HG03139 (cell line): Measurements from ENCODE around the gene GH2.
"Not testable (repeated sequence)": the region's sequence is repeated elsewhere in the genome, so short reads cannot be mapped to it uniquely, and the experiment has no call there.

Experiments
- ATAC-seq: cut with Tn5 transposase; IDR thresholded peaks from one replicate; pipeline ENCODE4 v1.9.1; 2021; ENCODE audit not compliant: unreplicated experiment

GH2 gene

DNA sequence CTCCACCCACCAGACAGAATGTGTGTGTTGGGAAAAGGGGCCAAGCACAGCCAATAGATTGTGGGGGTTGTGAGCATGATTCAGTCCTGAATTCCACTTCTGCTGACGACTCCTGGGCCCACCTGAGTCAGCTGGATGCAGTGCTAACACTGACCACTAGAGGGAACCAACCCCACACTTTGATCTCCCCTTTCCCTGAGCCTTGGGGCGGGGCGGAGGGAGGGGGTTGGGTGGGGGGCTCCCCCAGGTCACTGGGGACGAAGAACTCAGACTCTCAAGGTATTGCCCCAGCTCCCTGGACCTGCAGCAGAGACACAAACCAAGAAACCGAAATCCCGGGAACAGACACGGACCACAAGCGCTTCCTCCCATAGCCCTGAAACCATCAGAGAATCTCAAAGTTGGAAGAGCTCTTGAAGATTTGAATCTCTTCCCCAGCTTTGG is 29.9 kb upstream of the GH2 start:
- no peak for ATAC-seq

DNA sequence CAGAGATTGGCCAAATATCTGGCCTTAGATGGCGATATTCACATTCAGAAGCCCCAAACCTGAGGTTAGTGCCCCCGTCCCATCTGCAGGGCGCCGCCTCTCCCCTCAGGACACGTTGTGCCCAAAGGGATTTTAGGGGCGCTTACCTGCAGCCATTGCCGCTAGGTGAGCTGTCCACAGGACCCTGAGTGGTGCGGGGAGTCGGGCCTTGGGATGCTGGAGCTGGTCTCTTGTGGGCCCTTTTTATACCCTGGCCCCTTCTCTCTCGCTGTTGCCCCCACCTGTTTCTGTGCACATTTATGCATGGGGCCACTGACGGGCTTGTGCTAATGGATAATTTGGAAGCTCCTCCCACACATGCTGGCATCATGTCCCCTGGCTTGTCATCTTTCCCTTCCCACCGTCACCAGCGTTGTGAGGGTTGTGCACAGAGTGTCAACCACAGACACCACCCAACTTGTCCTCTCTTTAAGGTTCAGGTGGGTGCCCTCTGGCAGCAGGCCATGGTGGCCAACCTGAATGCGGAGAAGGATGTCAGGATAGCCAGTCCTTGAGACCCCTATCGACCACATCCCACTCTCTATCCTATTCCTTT is 29.4 kb upstream of the GH2 start, which contains the start of gene CSHL1:
TSS of gene CSHL1 (minus strand) at position 218 of the 595 bp plus-strand sequence. CDS start at position 156, 62 bp downstream.
- no peak for ATAC-seq

DNA sequence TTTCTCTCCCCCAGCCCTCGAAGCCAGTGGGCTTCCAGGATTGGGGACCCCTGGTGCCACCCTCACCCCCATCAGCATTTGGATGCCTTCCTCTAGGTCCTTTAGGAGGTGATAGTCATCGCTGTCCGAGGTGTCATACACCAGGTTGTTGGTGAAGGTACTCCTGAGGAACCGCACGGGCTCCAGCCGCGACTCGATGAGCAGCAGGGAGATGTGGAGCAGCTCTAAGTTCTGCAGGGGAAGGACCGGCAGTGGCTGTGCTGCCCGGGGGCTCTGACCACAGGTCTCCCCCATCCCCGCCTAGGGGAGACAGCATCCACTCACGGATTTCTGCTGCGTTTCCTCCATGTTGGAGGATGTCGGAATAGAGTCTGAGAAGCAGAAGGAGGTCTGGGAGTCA is 28.4 kb upstream of the GH2 start:
- no peak for ATAC-seq

GRCh38 chr17:63909586-63909985 is 27.8 kb upstream of the GH2 start:
- ATAC-seq, result not testable (repeated sequence)

DNA sequence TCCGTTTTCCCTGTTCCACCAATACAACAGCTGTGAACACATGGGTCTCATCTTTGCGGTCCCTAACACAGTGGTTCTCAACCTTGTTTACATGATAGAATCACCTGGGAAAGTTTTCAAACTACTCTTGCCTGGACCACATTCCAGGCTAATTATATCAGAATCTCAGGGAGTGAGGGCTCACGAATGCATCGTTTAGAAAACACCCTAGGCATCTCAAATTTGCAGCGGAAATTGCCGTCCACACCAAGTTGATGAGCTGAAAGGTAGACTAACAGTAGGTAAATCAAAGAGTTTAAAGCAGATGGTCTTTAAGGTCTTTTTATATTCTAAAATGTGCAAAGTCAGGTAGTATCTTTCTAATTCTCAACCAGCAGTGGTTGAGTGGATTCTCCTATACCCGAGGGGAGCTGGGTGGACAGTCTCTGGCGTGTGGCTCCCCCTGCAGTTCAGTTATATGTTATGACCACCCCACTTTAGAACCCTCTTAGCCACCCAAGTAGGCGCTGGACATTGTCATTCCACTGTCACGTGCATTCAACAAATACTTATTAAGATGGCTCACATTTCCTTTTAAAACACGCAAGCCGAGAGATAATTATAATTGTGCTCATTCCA is 25.5 kb upstream of the GH2 start:
- not testable (repeated sequence) for ATAC-seq

DNA sequence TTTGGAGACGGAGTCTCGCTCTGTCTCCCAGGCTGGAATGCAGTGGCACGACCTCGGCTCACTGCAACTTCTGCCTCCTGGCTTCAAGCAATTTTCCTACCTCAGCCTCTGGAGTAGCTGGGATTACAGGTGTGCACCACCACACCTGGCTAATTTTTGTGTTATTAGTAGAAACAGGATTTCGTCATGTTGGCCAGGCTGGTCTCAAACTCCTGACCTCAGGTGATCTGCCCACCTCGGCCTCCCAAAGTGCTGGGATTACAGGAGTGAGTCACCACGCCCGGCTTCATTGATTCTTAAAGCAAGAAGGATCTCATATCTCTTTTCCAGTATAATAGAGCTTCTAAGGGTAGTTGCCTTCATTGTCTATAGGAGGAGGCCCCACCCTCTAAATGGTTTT is 23.1 kb upstream of the GH2 start:
- not testable (repeated sequence) for ATAC-seq

DNA sequence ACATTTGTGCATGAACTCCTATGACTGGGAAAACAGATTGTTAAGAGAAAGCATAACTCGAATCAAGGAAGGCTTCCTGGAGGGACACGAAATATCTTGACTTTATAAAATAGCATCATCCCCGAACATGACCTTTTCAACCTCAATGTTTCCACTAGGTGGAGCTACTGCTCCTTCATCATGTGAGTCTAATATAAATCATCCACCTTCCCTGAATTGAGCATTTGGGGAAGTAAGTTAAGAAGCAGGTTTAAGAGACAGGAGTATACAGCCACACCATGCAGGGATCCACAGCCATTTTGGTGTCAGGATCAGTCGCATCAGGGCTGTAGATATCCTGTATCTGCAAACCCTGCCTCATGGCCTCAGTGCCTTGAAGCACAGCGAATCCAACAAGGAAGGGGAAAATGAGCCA is 22.1 kb upstream of the GH2 start:
- ATAC-seq, result not testable (repeated sequence)

DNA sequence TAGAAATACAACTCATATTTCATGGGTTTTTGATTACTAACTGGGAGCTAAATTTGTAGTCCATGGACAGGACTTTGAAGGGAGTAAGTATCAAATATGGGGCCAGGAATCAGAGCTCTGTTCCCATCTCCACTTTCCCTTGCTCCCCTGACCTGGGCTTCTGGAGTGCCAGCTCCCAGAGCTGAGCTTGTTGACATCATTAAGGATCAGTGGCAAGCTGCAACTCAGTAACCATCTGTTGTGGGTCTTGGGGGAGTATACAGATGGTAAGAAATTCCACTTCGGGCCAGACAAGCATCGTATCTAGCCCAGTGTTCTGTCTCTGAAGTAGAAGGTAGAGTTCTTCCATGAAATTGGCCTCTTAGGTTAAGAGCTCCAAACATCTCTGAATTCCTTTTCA is 20.2 kb upstream of the GH2 start:
- not testable (repeated sequence) for ATAC-seq

DNA sequence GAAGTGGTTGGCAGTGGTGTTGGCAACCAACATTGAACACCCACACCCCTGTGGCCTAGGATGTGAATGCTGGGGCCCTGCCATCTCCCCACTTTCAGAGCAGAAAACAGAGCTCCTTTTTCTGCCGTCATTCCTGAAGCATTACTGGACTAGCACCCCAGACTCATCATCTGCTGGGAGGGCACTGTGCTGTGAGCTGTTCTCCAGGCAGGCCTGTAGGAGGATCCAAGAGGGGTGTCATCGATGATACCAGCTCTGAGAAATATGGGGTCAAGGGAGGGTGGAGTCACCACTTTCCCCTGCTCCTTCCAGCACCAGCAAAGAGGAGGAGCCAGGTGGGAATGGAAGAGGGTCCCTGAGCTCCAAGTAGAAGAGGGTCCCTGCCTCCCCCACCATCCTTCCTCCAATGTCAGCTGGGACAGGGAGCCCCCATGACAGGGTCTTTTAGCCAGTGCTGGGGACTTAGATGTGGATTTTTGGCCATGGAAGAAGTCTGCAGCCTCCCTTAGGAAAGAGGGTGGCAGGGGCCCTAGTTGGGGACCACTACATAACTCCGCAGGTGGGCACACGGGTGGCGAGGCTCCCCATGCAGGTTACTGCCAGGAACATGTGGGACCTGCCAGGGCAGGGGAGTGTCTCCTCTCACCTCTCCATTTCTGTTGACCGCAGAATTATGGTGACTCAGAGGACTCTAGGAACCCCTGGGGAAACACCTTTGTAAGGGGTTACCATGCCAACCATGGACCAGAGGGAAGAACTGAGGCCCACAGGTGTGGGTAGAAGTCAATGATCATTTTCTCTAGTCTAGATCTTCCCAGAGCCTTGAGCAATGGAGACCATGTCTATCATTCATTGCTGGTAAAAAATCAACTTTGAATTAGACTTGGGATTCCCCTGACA is 17.4 kb upstream of the GH2 start:
- not testable (repeated sequence) for ATAC-seq

- not testable (repeated sequence) for ATAC-seq
Measured at GRCh38 chr17:63896524-63897354, 15.0 kb upstream of the GH2 start, which contains the start of gene CSH1. TSS of gene CSH1 (minus strand) at chr17:63896574. CDS start at chr17:63896511, 63 bp downstream.

DNA sequence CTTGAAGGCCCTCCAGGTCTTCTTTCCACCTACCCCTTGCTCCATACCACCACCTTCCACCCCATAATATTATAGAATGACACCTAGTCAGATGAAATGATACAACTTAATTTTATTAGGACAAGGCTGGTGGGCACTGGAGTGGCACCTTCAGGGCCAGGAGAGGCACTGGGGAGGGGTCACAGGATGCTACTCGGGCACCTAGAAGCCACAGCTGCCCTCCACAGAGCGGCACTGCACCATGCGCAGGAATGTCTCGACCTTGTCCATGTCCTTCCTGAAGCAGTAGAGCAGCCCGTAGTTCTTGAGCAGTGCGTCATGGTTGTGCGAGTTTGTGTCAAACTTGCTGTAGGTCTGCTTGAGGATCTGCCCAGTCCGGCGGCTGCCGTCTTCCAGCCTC is 13.1 kb upstream of the GH2 start:
- ATAC-seq, result not testable (repeated sequence)

DNA sequence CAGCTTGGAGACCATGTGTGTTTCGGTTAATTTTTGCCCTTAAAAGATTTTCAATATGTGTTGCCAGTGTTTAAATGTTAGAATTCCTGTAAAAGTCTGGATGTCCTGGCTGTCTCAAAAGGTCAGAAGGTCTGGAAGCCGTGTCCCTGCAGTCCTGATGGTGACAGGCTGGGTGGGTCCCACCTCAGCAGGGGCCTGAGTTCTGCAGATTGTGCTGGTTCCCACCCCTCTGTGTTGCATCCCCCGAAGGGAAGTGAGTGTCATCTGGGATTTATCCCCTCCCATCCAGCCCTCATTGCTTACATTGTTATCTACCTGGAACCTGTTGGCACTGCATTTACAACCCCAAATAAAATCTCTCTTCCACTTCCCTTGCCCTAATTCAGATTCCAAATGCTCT is 12.3 kb upstream of the GH2 start:
- ATAC-seq, result not testable (repeated sequence)

DNA sequence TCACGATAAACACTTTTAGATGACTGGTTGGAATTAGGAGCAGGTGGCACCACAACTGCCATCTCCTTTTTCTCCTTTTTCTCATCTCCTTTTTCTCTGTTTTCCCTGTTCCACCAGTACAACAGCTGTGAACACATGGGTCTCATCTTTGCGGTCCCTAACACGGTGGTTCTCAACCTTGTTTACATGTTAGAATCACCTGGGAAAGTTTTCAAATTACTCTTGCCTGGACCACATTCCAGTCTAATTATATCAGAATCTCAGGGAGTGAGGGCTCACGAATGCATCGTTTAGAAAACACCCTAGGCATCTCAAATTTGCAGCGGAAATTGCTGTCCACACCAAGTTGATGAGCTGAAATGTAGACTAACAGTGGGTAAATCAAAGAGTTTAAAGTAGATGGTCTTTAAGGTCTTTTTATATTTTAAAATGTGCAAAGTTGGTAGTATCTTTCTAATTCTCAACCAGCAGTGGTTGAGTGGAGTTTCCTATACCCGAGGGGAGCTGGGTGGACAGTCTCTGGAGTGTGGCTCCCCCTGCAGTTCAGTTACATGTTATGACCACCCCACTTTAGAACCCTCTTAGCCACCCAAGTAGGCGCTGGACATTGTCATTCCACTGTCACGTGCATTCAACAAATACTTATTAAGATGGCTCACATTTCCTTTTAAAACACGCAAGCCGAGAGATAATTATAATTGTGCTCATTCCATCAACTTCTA is 10.7 kb upstream of the GH2 start:
- ATAC-seq, result not testable (repeated sequence)

DNA sequence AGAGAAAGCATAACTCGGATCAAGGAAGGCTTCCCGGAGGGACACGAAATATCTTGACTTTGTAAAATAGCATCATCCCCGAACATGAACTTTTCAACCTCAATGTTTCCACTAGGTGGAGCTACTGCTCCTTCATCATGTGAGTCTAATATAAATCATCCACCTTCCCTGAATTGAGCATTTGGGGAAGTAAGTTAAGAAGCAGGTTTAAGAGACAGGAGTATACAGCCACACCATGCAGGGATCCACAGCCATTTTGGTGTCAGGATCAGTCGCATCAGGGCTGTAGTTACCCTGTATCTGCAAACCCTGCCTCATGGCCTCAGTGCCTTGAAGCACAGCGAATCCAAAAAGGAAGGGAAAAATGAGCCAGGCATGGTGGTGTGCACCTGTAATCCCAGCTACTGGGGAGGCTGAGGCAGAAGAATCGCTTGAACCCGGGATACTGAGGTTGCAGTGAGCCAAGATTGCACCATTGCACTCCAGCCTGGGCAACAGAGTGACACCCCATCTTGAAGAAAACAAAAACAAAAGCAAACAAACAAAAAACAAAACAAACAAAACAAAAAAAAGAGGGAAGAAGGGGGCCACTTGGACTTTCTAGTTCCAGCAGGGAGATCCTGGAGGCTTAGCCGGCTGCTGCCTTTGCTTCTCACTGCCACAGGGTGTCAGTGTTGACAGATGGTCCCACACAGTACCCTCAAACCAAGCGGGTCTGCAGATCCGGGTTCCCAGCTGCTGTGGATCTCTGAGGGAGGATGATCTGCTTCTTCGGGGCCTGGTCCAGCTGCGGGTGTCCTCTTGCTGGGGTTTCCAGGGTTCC is 7.5 kb upstream of the GH2 start:
- not testable (repeated sequence) for ATAC-seq

DNA sequence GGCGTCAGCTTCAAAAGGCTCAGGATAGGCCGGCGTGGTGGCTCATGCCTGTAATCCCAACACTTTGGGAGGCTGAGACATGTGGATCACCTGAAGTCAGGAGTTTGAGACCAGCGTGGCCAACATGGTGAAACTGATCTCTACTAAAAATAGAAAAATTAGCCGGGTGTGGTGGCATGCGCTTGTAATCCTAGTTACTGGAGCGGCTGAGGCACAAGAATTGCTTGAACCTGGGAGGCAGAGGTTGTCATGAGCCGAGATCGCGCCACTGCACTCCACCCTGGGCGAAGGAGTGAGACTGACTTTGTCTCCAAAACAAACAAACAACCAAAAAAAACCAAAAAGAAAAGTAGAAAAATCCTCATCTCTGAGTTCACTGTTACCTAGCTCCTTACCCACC is 3.4 kb upstream of the GH2 start:
- ATAC-seq, result not testable (repeated sequence)

DNA sequence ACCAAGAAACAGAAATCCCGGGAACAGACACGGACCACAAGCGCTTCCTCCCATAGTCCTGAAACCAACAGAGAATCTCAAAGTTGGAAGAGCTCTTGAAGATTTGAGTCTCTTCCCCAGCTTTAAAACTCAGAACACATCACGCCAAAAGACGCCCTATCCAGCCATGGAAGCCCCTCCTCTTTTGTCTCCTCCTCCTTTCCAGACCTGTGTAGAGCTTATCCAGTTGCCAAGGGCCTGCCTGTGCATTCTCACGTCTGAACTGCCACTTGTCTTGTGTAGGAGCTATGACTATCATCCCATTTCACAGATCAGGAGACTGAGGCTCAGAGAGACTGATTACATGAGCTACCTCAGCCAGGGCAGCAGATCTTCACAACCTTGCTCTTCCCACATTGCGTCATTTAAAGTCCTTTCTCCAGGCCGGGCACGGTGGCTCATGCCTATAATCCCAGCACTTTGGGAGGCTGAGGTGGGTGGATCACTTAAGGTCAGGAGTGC is 932 bp upstream of the GH2 start:
- not testable (repeated sequence) for ATAC-seq

DNA sequence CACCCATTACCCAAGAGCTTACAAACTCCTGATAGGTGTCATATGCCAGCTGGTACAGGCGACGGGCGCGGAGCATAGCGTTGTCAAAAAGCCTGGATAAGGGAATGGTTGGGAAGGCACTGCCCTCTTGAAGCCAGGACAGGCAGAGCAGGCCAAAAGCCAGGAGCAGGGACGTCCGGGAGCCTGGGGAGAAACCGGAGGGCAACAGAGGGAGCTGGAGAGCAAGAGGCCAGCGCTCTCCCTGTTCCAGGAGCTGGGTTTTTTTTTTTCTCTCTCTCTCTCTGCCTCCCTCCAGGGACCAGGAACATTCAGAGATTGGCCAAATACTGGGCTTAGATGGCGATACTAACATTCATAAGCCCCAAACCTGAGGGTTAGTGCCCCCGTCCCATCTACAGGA is 407 bp downstream of the GH2 start:
- not testable (repeated sequence) for ATAC-seq

- no peak for ATAC-seq
Measured at GRCh38 chr17:63880706-63881105, 1.0 kb downstream of the GH2 start.

GRCh38 chr17:63878413-63878812 is 3.3 kb downstream of the GH2 start:
- ATAC-seq, result not testable (repeated sequence)
